MCF 10A (cell line): ENCODE results near the gene AGMAT. TPM values are rescaled to one million over a fixed set of nuclear protein-coding genes. Genes with fewer than 3 reads are reported as not detected.

Experiments used
- BruUV-seq: library from RNA; stranded (reverse); fragments of 400-500 nt; replicated peaks from 2 replicates; lab custom pipeline; 2021; lab: Mats Ljungman, UMichigan
- CTCF ChIA-PET: fragments of 300-600 bp; sonication (Branson Sonifier 250); formaldehyde crosslinking; extraction: SDS; loops from one replicate; lab custom pipeline; 2021; ENCODE audit warnings: antibody characterized with exemption, inconsistent platforms; lab: Yijun Ruan, JAX
- POLR2A ChIA-PET: fragments of 300-600, 350-650 bp; sonication (Branson Sonifier 250); formaldehyde crosslinking; extraction: SDS; loops from one replicate; lab custom pipeline; 2020; ENCODE audit warnings: antibody characterized with exemption, inconsistent platforms; lab: Yijun Ruan, JAX
- DNase-seq: peaks from one replicate; pipeline ENCODE4 v3.0.0-alpha.2; 2018; ENCODE audit not compliant: unreplicated experiment
- H3K27ac Mint-ChIP-seq: one replicate; pipeline ENCODE4 v1.8.0; 2022; ENCODE audit warnings: mild to moderate bottlenecking, low read depth, mixed read lengths; ENCODE audit not compliant: unreplicated experiment
- H3K27me3 Mint-ChIP-seq: one replicate; pipeline ENCODE4 v1.8.0; 2022; ENCODE audit warnings: mixed read lengths; ENCODE audit not compliant: insufficient read depth, unreplicated experiment
- H3K36me3 Mint-ChIP-seq: one replicate; pipeline ENCODE4 v1.8.0; 2022; ENCODE audit warnings: mild to moderate bottlenecking, moderate library complexity, mixed read lengths; ENCODE audit not compliant: insufficient read depth, unreplicated experiment
- H3K4me1 Mint-ChIP-seq: one replicate; pipeline ENCODE4 v1.8.0; 2022; ENCODE audit warnings: mixed read lengths; ENCODE audit not compliant: insufficient read depth, unreplicated experiment
- H3K4me3 Mint-ChIP-seq: one replicate; pipeline ENCODE4 v1.8.0; 2022; ENCODE audit warnings: mild to moderate bottlenecking, moderate library complexity, mixed read lengths; ENCODE audit not compliant: unreplicated experiment
- H3K9me3 Mint-ChIP-seq: one replicate; pipeline ENCODE4 v1.8.0; 2022; ENCODE audit warnings: mixed read lengths; ENCODE audit not compliant: unreplicated experiment
- CTCF ChIP-seq: fragments of 200-600 bp; IDR thresholded peaks from one replicate; pipeline ENCODE4 v1.8.0; 2022; ENCODE audit warnings: antibody characterized with exemption, mild to moderate bottlenecking; ENCODE audit not compliant: unreplicated experiment
- intact Hi-C: fragments of 100-400 bp; cut with micrococcal nuclease; formaldehyde crosslinking; loops from 2 replicates; pipeline ENCODE4 v1.14.1; 2022
- total RNA-seq: library from RNA; stranded (reverse); gene quantifications from 2 replicates; pipeline ENCODE4 v1.2.3, GENCODE V29; 2022

The AGMAT gene
- total RNA-seq, 1 experiment from 2014 or later = not detected

- Mint-ChIP-seq H3K4me1 (no peaks in the 10 kb centered on the region), H3K9me3 (no peaks in the 10 kb centered on the region), H3K27ac (no peak overlapping the region), H3K4me3 (no peak overlapping the region), H3K36me3 (peaks cover 4% of the 10 kb centered on the region), H3K27me3 (peaks cover 10% of the 10 kb centered on the region)
- ChIA-PET CTCF (interaction anchor here (0.8 kb wide), 1 partner anchor 150 kb away, joined by 3 read pairs; the partner anchor contains the start of gene TMEM82), POLR2A (interaction anchor here (0.6 to 2.1 kb wide), 4 partner anchors 8 to 39 kb away, joined by 3 to 8 read pairs (median 4); no protein-coding TSS in a partner anchor)
- no peak for TF ChIP-seq CTCF
- no TSS peak for BruUV-seq
- intact Hi-C loops = no loop called here
- no peak for DNase-seq
Observed at GRCh38 chr1:15592285-15592684, 7.4 kb upstream of the AGMAT start.

- DNase-seq = no peak
- intact Hi-C loops = no loop called here
- no peaks in the 10 kb centered on the region for H3K27me3 Mint-ChIP-seq
- no peaks in the 10 kb centered on the region for H3K4me1 Mint-ChIP-seq
- ChIA-PET POLR2A (no interaction called here), CTCF (interaction anchor here (1.6 kb wide), 1 partner anchor 157 kb away, joined by 5 read pairs; no protein-coding TSS in a partner anchor)
- no peaks in the 10 kb centered on the region for H3K36me3 Mint-ChIP-seq
- H3K9me3 Mint-ChIP-seq = no peaks in the 10 kb centered on the region
- H3K4me3 Mint-ChIP-seq = no peak overlapping the region
- BruUV-seq = no TSS peak
- TF ChIP-seq CTCF = no peak
- no peak overlapping the region for H3K27ac Mint-ChIP-seq
Observed at GRCh38 chr1:15583016-15583706, 1.7 kb downstream of the AGMAT start.

- no peak for TF ChIP-seq CTCF
- Mint-ChIP-seq H3K27me3 (no peaks in the 10 kb centered on the region), H3K4me3 (no peak overlapping the region), H3K27ac (no peak overlapping the region), H3K36me3 (no peaks in the 10 kb centered on the region), H3K4me1 (no peaks in the 10 kb centered on the region), H3K9me3 (no peaks in the 10 kb centered on the region)
- intact Hi-C loops = no loop called here
- POLR2A ChIA-PET = interaction anchor here (0.9 kb wide), 1 partner anchor 11 kb away, joined by 4 read pairs; no protein-coding TSS in a partner anchor
- no TSS peak for BruUV-seq
- no peak for DNase-seq
- CTCF ChIA-PET = interaction anchor here (0.6 kb wide), 1 partner anchor 140 kb away, joined by 3 read pairs; no protein-coding TSS in a partner anchor
Observed at GRCh38 chr1:15579683-15580047, 5.2 kb downstream of the AGMAT start.

- ChIA-PET POLR2A (interaction anchor here (0.5 to 0.9 kb wide), 2 partner anchors 12 to 63 kb away, joined by 4 read pairs; no protein-coding TSS in a partner anchor), CTCF (interaction anchor here (0.6 kb wide), 2 partner anchors 16 to 141 kb away, joined by 3 to 5 read pairs; no protein-coding TSS in a partner anchor)
- DNase-seq = no peak
- no TSS peak for BruUV-seq
- Mint-ChIP-seq H3K4me3 (no peak overlapping the region), H3K27ac (no peak overlapping the region), H3K9me3 (no peaks in the 10 kb centered on the region), H3K27me3 (no peaks in the 10 kb centered on the region), H3K36me3 (no peaks in the 10 kb centered on the region), H3K4me1 (no peaks in the 10 kb centered on the region)
- TF ChIP-seq CTCF = no peak
- intact Hi-C loops = no loop called here
Observed at GRCh38 chr1:15578921-15579682, 5.7 kb downstream of the AGMAT start.
